GM19023 (cell line): ENCODE measurements around the gene PCDHA6.
"Not testable (repeated sequence)": the region's sequence is repeated elsewhere in the genome, so short reads cannot be mapped to it uniquely, and the experiment has no call there.

ENCODE experiments used
- ATAC-seq: cut with Tn5 transposase; IDR thresholded peaks from one replicate; pipeline ENCODE4 v1.9.1; 2021; ENCODE audit warnings: mild to moderate bottlenecking, moderate library complexity; ENCODE audit not compliant: unreplicated experiment

PCDHA6 gene

GRCh38 chr5:140821375-140822280 is 6.1 kb upstream of the PCDHA6 start, which contains the start of gene PCDHA5:
PCDHA5 (plus strand) TSS chr5:140821613.
- ATAC-seq, result no peak

- ATAC-seq, result no peak
Observed at GRCh38 chr5:140822281-140822629, 5.5 kb upstream of the PCDHA6 start.

- ATAC-seq, result not testable (repeated sequence)
Observed at GRCh38 chr5:140822969-140823368, 4.8 kb upstream of the PCDHA6 start.

- no peak for ATAC-seq
Observed at GRCh38 chr5:140823475-140823874, 4.3 kb upstream of the PCDHA6 start.

- ATAC-seq, result no peak
Observed at GRCh38 chr5:140828362-140828737, 590 bp downstream of the PCDHA6 start.

GRCh38 chr5:140829511-140830501 is 2.0 kb downstream of the PCDHA6 start:
- not testable (repeated sequence) for ATAC-seq

- no peak for ATAC-seq
Observed at GRCh38 chr5:140833993-140834392, 6.2 kb downstream of the PCDHA6 start, which contains the start of gene PCDHA7. PCDHA7 (plus strand) TSS chr5:140834269; CDS start chr5:140834384, 115 bp downstream.

GRCh38 chr5:140834439-140835008 is 6.8 kb downstream of the PCDHA6 start:
- not testable (repeated sequence) for ATAC-seq

- ATAC-seq, result no peak
Observed at GRCh38 chr5:140835622-140836510, 8.1 kb downstream of the PCDHA6 start.

- no peak for ATAC-seq
Observed at GRCh38 chr5:140840978-140841962, 13.5 kb downstream of the PCDHA6 start, which contains the start of gene PCDHA8. PCDHA8 (plus strand) TSS chr5:140841187; CDS start chr5:140841322, 135 bp downstream.

GRCh38 chr5:140842798-140843733 is 15.3 kb downstream of the PCDHA6 start:
- no peak for ATAC-seq

- ATAC-seq, result not testable (repeated sequence)
Observed at GRCh38 chr5:140848139-140849102, 20.7 kb downstream of the PCDHA6 start, which contains the start of gene PCDHA9. PCDHA9 (plus strand) TSS chr5:140848382; CDS start chr5:140848496, 114 bp downstream.

- not testable (repeated sequence) for ATAC-seq
Observed at GRCh38 chr5:140849831-140850634, 22.3 kb downstream of the PCDHA6 start.

- ATAC-seq, result no peak
Observed at GRCh38 chr5:140855772-140856674, 28.3 kb downstream of the PCDHA6 start, which contains the start of gene PCDHA10. PCDHA10 (plus strand) TSS chr5:140855897; CDS start chr5:140856049, 152 bp downstream.
